ENCODE results near the gene JAK2. TPM values are rescaled to one million over a fixed set of nuclear protein-coding genes. Genes with fewer than 3 reads are reported as not detected.

Gene JAK2
- total RNA-seq, 1 donor from 2014 or later: 15.8 TPM

DNA sequence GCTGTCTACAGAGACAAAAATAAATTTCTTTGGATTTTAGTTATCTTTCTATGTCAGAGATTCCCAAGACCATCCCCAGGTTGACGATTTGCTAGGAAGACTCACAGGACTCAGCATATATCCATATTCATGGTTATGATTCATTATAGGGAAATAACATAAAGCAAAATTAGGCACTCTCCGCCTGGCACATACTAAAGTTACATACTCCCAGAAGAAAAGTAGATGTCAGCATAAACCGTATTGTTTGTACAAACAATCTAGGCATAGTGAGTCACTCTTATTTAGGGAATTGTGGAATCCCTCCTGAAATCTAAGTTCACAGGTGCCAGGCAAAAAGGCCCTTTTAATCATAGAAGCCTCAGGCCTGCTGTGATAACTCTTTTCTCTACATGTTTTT lies 137.4 kb downstream of the JAK2 start:
- Mint-ChIP-seq H3K36me3 (ENCODE audit: low read depth) (peaks cover 23% of the 10 kb centered on the region), H3K4me1 (ENCODE audit: low read depth) (no peaks in the 10 kb centered on the region), H3K27ac (ENCODE audit: unreplicated experiment) (no peak overlapping the region), H3K9me3 (ENCODE audit: low read depth) (peaks cover 3% of the 10 kb centered on the region), H3K27me3 (ENCODE audit: low read depth) (no peaks in the 10 kb centered on the region), H3K4me3 (ENCODE audit: unreplicated experiment) (no peak overlapping the region)
- DNase-seq (ENCODE audit: low spot score): no peak
- TF ChIP-seq, protein P1, sequence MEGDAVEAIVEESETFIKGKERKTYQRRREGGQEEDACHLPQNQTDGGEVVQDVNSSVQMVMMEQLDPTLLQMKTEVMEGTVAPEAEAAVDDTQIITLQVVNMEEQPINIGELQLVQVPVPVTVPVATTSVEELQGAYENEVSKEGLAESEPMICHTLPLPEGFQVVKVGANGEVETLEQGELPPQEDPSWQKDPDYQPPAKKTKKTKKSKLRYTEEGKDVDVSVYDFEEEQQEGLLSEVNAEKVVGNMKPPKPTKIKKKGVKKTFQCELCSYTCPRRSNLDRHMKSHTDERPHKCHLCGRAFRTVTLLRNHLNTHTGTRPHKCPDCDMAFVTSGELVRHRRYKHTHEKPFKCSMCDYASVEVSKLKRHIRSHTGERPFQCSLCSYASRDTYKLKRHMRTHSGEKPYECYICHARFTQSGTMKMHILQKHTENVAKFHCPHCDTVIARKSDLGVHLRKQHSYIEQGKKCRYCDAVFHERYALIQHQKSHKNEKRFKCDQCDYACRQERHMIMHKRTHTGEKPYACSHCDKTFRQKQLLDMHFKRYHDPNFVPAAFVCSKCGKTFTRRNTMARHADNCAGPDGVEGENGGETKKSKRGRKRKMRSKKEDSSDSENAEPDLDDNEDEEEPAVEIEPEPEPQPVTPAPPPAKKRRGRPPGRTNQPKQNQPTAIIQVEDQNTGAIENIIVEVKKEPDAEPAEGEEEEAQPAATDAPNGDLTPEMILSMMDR (IDR thresholded peaks at IDR 0.05): no peak

DNA sequence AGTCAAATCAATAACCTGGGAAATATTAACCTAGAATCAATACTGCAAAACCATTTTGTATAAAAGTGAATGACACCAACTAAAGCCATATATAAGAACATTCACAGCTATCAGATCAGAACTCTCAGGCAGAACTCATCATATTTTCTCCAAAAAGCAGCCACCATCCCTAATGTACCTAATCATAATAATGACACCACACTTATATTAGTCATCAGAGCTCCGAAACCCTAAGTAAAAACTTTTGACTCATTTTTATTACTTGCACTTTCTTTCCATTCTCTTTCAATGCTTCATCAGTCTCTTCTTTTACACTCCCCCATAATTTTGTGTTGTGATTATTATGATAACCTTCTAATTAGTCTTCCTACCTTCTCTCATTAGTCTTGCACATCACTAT lies 155.1 kb downstream of the JAK2 start:
- Mint-ChIP-seq H3K36me3 (ENCODE audit: low read depth) (peaks cover 32% of the 10 kb centered on the region), H3K9me3 (ENCODE audit: low read depth) (peaks cover 43% of the 10 kb centered on the region), H3K4me3 (ENCODE audit: unreplicated experiment) (no peak overlapping the region), H3K4me1 (ENCODE audit: low read depth) (no peaks in the 10 kb centered on the region), H3K27ac (ENCODE audit: unreplicated experiment) (no peak overlapping the region), H3K27me3 (ENCODE audit: low read depth) (no peaks in the 10 kb centered on the region)
- TF ChIP-seq, protein P1 (IDR thresholded peaks at IDR 0.05): no peak
- DNase-seq (ENCODE audit: low spot score): no peak

DNA sequence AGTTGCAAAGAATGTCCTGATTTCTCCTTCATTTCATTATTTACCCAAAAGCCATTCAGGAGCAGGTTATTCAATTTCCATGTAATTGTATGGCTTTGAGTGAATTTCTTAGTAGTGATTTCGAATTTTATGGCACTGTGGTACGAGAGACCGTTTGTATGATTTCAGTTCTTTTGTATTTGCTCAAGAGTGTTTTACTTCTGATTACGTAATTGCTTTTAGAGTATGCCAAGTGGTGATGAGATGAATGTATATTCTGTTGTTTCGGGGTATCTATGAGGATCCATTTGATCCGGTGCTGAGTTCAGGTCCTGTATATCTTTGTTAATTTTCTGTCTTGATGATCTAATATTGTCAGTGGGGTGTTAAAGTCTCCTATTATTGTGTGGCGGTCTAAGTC lies 159.1 kb downstream of the JAK2 start:
- Mint-ChIP-seq H3K4me1 (ENCODE audit: low read depth) (no peaks in the 10 kb centered on the region), H3K27ac (ENCODE audit: unreplicated experiment) (no peak overlapping the region), H3K36me3 (ENCODE audit: low read depth) (peaks cover 32% of the 10 kb centered on the region), H3K4me3 (ENCODE audit: unreplicated experiment) (no peak overlapping the region), H3K9me3 (ENCODE audit: low read depth) (peaks cover 29% of the 10 kb centered on the region), H3K27me3 (ENCODE audit: low read depth) (no peaks in the 10 kb centered on the region)
- DNase-seq (ENCODE audit: low spot score): no peak
- TF ChIP-seq, protein P1 (IDR thresholded peaks at IDR 0.05): no peak

DNA sequence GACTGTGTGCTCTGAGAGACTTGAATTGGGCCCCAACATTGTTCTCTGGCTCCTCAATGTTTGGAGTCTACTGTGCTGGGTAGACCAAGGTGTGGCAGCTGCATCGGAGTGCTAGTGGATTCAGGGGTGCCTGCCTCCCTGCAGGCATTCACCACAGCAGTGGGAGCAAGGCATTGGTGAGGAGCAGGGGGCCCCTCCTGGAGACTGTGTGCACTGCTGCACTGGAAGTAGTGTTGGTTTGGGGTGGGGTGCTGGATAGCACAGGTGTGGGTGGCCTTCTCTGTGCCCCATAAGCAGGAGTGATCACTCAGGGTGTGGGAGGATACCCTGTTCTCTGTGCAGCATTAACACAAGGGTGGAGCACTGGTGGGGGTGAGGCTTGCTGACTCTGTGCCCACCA lies 161.2 kb downstream of the JAK2 start:
- no peak overlapping the region for H3K27ac Mint-ChIP-seq (ENCODE audit: unreplicated experiment)
- H3K4me3 Mint-ChIP-seq (ENCODE audit: unreplicated experiment): no peak overlapping the region
- peaks cover 45% of the 10 kb centered on the region for H3K9me3 Mint-ChIP-seq (ENCODE audit: low read depth)
- peaks cover 42% of the 10 kb centered on the region for H3K36me3 Mint-ChIP-seq (ENCODE audit: low read depth)
- DNase-seq (ENCODE audit: low spot score): peak; percentile 57
- TF ChIP-seq, protein P1 (IDR thresholded peaks at IDR 0.05): no peak
- no peaks in the 10 kb centered on the region for H3K4me1 Mint-ChIP-seq (ENCODE audit: low read depth)
- no peaks in the 10 kb centered on the region for H3K27me3 Mint-ChIP-seq (ENCODE audit: low read depth)

Other genes with a start within 250 kb of the JAK2 start
- 33.8 to 39.7 TPM (median 34.1 TPM) in 3 replicates for gene AK3, start 244.1 kb upstream of the JAK2 start, total RNA-seq
- 8.4 to 10.0 TPM (median 8.6 TPM) in 3 replicates for gene RCL1, start 192.3 kb upstream of the JAK2 start, total RNA-seq
- gene INSL6, start 200.4 kb downstream of the JAK2 start, total RNA-seq: not detected in 3 replicates
- not detected in 3 replicates for gene INSL4, start 246.1 kb downstream of the JAK2 start, total RNA-seq